ENCODE measurements around the gene MPDZ.

MPDZ gene

GRCh38 chr9:13174906-13175639 lies 104.4 kb downstream of the MPDZ start:
- no peak for DNase-seq

- no peak for DNase-seq
Observed at GRCh38 chr9:13173553-13173952, 105.9 kb downstream of the MPDZ start.

GRCh38 chr9:13171261-13171660 lies 108.2 kb downstream of the MPDZ start:
- no peak for DNase-seq

- no peak for DNase-seq
Observed at GRCh38 chr9:13166996-13167395, 112.5 kb downstream of the MPDZ start.

- DNase-seq: no peak
Observed at GRCh38 chr9:13165956-13166355, 113.5 kb downstream of the MPDZ start.

- DNase-seq: no peak
Observed at GRCh38 chr9:13165236-13165945, 114.1 kb downstream of the MPDZ start.

- DNase-seq: no peak
Observed at GRCh38 chr9:13163946-13164345, 115.5 kb downstream of the MPDZ start.

- no peak for DNase-seq
Observed at GRCh38 chr9:13163287-13163686, 116.2 kb downstream of the MPDZ start.

GRCh38 chr9:13160051-13160450 lies 119.4 kb downstream of the MPDZ start:
- no peak for DNase-seq

- DNase-seq: no peak
Observed at GRCh38 chr9:13158986-13159385, 120.5 kb downstream of the MPDZ start.

- DNase-seq: no peak
Observed at GRCh38 chr9:13151489-13151888, 128.0 kb downstream of the MPDZ start.

- DNase-seq: no peak
Observed at GRCh38 chr9:13149454-13149853, 130.0 kb downstream of the MPDZ start.

GRCh38 chr9:13146840-13147239 lies 132.7 kb downstream of the MPDZ start:
- no peak for DNase-seq

GRCh38 chr9:13145340-13145739 lies 134.2 kb downstream of the MPDZ start:
- no peak for DNase-seq

- no peak for DNase-seq
Observed at GRCh38 chr9:13144166-13144775, 135.2 kb downstream of the MPDZ start.

GRCh38 chr9:13143281-13143680 lies 136.2 kb downstream of the MPDZ start:
- no peak for DNase-seq

- DNase-seq: no peak
Observed at GRCh38 chr9:13142776-13143175, 136.7 kb downstream of the MPDZ start.

GRCh38 chr9:13141629-13142028 lies 137.9 kb downstream of the MPDZ start:
- no peak for DNase-seq

- DNase-seq: no peak
Observed at GRCh38 chr9:13140843-13141592, 138.5 kb downstream of the MPDZ start.

- DNase-seq: no peak
Observed at GRCh38 chr9:13139641-13140171, 139.8 kb downstream of the MPDZ start.

- no peak for DNase-seq
Observed at GRCh38 chr9:13137426-13137825, 142.1 kb downstream of the MPDZ start.

GRCh38 chr9:13131991-13132390 lies 147.5 kb downstream of the MPDZ start:
- DNase-seq: no peak

- DNase-seq: no peak
Observed at GRCh38 chr9:13131416-13131815, 148.1 kb downstream of the MPDZ start.
